RPMI7951 (cell line): ENCODE data around the gene MLX. TPM values are rescaled to one million over a fixed set of nuclear protein-coding genes. Genes with fewer than 3 reads are reported as not detected.

Experiments used
- DNase-seq: peaks from one replicate; pipeline ENCODE4 v3.0.0-alpha.2; 2012; ENCODE audit warnings: low read depth
- total RNA-seq: library from RNA; depleted of rRNA; stranded (reverse); fragments of >200 nt; shearing (Covaris generic); gene quantifications from 2 replicates; pipeline ENCODE4 v1.2.3, GENCODE V29; 2014

The MLX gene
- total RNA-seq, 1 experiment from 2014 or later, result 29.7 TPM

GRCh38 chr17:42578282-42578869 is 11.5 kb downstream of the MLX start:
- DNase-seq, result peak; percentile 65

GRCh38 chr17:42579794-42580551 is 13.1 kb downstream of the MLX start:
- DNase-seq, result no peak

DNA sequence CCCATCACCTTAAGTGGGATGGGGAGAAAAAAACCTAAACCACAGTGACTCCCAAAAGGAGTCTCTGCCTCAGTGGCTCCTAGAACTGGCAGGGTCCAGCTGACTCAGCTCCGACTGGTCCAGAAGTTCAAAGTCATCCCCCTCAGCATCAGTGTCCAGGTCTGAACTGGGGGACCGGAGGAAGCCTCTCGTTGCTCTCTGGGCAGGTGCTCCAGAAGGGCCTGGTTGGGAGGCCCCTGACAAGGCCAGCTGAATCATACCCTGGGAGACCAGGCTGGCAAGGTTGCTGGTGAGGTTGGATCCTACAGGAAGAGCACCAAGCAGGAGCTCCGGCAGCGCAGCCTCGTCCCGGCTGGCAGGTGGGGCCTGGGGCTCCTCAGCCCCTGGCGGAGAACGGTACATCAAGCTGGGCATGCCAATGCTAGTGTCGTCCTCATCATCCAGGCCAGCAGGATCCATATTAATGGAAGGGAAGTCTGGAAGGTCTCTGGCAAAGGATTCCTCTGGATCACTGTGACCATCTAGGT is 14.9 kb downstream of the MLX start:
- DNase-seq, result no peak

- DNase-seq, result no peak
Observed at GRCh38 chr17:42584880-42585279, 18.0 kb downstream of the MLX start.

DNA sequence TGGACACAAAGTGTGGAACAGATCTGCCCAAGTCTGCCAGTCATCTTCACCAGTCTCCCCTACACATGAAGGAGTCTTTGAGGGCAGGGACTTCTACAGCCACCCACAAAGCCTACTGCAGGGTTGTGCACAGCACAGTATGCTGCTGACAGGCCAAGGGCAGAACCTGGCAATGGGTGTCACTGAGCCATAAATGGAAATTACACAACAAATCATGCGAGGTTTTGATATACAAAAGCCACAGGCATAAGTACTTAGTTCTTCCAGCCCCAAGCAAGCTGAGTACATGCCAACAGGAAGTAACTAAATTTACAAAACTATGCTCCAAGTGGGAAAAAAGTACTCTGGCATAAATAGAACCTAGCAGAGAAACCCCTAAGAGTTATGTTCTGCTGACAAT is 18.5 kb downstream of the MLX start:
- DNase-seq, result no peak

DNA sequence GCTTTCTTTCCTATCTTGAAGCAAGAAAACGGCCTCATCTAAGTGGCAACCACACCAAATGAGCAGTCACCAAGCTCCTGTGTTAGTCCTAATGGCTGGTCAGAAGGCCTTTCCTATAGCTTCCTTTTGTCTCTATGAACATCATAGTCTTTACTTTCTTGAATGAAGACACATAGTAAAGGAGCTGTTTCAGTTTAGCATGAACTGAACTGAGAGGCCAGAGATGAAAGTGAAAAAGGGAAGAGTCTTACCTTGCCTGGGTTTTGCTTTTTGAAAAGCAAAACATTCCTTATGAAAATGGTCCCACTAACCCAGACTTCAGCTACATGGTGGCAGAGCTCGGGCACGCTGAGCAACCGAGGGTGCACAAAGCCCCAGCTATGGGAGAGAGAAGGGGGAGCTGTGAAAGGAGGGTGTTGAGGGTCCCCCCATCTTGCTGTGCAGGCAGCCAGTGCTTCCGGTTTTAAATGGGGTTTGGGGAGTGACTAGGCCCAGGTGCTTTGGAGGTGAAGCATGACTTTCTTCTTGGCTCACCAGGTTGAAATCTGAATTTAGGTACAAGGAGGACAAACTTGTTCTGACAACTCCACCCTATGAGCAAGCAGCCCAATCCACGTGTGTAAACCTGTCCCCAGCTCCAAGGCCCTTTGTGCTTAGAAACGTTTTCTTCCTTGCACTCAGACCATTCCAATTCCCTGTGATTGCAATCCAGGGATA is 19.8 kb downstream of the MLX start:
- DNase-seq, result no peak

DNA sequence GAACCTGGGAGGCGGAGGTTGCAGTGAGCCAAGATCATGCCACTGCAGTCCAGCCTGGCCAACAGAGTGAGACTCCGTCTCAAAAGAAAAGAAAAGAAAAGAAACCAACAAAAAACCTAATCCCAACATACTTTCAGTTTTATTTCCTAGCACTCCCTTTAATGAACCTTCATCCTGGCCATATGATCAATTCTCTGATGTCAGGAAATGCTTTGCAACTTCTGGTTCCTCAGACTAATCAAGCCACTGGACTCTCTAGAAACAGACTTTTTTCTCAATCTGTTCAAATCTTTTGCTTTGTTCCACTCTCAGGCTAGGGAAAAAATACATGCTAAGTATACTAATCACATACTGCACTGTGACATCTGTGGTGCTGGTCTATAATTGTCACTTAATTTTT is 24.0 kb downstream of the MLX start:
- no peak for DNase-seq

GRCh38 chr17:42591411-42591810 is 24.5 kb downstream of the MLX start:
- DNase-seq, result no peak

DNA sequence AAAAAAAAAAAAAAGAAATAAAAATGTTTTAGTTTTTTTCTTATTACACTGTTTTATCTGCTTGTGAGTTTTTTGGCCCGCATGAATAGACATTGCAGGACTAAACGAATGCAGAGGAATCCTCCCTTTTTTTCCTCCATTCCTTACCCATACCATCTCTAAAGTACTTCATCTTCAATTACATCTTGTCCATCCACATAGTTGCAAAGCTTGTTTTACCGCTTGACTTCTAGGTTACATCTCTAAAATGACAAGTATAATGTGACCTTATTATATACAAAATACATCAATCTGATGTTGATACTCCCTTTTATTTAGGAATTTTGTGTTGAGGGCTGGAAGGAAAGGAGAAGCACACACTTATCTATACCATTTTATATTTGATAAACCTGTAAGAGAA is 29.5 kb downstream of the MLX start:
- no peak for DNase-seq

- DNase-seq, result no peak
Observed at GRCh38 chr17:42598905-42599304, 32.0 kb downstream of the MLX start.

DNA sequence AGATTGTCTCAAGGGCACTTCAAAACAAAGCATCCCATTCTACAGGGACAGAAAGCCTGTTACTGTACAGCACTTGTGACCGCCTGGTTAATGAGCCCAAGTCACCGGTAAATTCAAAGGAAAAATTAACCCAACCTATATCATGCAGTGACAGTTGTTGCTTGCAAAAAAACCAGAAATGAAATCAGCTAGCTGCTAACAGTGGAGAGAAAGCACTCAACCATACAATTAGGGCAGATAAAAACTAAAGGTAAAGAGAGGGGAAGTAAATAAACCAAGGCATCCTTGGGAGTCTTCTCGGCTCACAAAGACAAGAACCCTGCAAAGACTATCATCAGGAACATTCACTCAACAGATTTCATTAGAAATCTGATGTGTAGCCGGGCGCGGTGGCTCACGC is 36.4 kb downstream of the MLX start:
- no peak for DNase-seq

DNA sequence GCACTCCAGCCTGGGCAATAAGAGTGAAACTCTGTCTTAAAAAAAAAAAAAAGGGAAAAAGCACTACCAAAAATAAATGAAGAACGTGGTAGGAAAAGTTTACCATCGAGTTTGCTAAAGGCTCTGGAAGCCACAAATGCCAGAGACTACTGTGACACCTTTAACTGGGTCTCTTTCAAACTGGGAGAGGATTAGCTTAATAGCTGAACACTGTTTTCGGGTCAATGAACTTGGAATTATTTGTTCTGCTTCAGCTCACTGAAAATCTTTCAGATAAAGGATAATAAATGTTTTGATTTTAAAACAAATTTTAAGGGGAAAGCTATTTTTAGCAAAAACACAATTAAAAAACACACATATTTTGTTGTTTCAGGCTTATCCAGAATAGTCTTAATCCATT is 40.9 kb downstream of the MLX start:
- no peak for DNase-seq

DNA sequence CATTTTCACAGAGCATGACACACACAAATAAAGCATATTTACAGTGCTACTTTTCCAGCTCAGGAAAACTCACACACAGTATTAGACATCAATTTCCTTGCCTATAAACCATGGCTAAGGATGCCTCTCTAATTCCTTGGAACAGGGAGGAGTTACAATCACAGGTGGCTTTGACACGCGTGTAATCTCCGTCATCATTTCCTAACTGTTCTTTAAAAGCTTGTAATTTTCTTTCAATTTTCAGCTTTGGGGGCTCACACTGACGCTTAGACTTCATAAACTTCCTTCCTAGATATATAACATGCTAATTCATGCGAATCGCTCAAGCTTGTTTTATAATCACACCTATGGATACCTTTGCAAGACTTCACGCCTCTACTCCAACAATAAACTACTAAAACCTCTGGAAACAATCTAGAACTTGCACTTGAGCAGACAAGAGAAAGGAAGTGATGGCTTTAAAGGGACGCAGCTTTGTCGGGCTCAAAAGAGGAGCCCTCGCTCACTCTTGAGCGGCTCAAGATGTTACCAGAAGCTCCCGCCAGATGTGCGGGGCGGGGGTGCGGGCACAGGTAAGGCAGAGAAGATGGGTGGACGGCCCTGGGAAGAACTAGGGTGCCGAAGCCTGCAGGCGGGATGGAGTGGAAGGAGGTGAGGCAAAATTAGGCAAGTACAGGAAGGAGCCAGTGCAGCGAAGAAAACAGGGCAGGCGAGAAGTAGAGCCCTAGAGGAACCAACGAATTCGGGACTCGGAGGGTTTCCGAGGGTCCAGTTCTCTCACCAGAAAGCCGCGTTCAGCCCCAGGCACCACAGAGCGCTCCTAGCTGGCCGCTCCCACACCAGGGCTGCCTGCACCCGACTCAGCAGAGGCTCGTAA is 41.6 kb downstream of the MLX start:
- DNase-seq, result no peak

DNA sequence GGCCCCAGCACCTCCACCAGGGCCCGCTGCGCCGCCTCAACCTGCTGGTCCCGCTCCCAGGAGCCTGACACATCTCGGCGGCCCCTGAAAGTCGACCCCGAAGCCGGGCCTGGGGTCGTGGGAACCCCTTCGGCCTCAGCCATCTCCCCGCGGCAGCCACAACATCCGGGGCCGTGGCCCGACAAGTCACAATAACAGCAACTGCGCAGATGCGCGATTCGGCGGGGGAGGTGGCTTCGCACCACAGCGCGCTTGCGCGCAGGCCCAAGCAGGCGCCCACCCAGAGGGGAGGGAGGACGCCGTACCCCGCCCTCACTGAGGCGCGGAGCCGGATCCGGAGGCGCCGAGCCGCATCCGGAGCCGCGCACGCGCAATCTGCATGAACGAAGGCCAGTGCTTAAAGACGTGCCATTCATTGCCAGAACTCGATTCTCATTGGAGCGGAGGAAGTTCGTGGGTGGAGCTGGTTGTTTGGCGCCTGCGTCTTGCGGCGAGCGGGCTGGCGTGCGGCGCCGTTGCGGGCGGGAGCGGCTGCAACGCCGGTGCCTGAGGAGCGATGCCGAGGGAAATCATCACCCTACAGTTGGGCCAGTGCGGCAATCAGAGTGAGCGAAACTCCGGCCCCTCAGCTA is 42.4 kb downstream of the MLX start, which contains the start of the genes RETREG3 and TUBG1:
TSS of gene RETREG3 (minus strand) at position 193 of the 632 bp plus-strand sequence. CDS start at position 143, 50 bp downstream.
TSS of gene TUBG1 (plus strand) at position 502 of the 632 bp plus-strand sequence. CDS start at position 557, 55 bp downstream.
- peak; percentile 98 for DNase-seq

- DNase-seq, result peak; percentile 51
Observed at GRCh38 chr17:42609814-42610801, 43.2 kb downstream of the MLX start.

GRCh38 chr17:42612013-42612412 is 45.1 kb downstream of the MLX start:
- no peak for DNase-seq

DNA sequence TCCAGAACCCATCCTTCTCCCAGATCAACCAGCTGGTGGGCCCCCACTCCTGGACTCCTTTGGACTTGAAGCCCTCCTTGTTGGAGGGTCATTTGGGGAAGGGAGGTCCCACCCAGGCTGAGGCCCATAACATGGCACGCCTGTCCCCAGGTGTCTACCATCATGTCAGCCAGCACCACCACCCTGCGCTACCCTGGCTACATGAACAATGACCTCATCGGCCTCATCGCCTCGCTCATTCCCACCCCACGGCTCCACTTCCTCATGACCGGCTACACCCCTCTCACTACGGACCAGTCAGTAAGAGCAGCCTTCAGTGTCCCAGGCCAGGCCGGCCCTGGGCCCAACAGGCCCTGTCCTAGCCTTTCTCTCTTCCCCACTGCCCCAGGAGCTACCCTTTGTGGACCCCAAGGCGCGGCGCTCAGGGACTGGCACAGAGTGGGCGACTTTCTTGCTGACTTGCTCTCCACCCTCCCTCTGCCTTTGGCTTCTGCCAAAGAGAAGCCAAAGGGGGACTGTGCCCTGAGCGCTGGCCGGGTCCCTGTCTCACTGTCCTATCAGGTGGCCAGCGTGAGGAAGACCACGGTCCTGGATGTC is 46.9 kb downstream of the MLX start:
- no peak for DNase-seq

DNA sequence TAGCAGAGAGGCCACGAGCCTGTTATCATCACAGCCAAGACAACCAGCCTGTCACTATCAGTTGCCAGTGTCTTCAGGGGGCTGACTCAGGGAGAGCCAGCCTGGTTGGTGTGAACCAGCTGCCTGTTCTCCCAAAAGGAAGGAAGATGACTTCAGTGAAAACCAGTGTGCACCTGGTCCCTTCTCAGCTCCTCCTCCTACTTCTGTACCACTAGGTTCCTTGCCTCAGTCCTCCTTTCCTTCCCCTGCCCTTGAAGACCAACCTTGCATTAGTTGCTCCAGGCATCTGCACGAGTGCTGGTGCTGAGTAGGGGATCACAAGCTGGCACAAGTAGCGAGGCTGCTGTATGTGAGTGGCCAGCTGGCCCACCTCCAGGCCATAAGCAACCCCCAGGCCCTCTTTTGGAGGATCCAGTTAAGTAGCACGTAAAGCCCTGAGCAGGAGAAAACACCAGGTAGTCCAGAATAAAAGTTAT is 51.1 kb downstream of the MLX start:
- no peak for DNase-seq
